Left ventricle myocardium inferior (tissue), 1 donor: ENCODE data around the gene FREM1. TPM values are rescaled to one million over a fixed set of nuclear protein-coding genes. Genes with fewer than 3 reads are reported as not detected.

Source experiments
- DNase-seq: peaks from one replicate; pipeline ENCODE4 v3.0.0-alpha.2; 2020
- H3K27ac ChIP-seq: fragments of 200-600 bp; replicated peaks from 2 replicates; pipeline ENCODE4 v1.8.0; 2021
- H3K27me3 ChIP-seq: fragments of 200-600 bp; 2 replicates; pipeline ENCODE4 v1.8.0; 2021; ENCODE audit warnings: low read depth
- H3K36me3 ChIP-seq: fragments of 200-600 bp; 2 replicates; pipeline ENCODE4 v1.8.0; 2021
- H3K4me1 ChIP-seq: fragments of 200-600 bp; 2 replicates; pipeline ENCODE4 v1.8.0; 2021
- H3K4me3 ChIP-seq: fragments of 200-600 bp; 2 replicates; pipeline ENCODE4 v1.8.0; 2021; ENCODE audit warnings: mild to moderate bottlenecking, moderate library complexity
- H3K9me3 ChIP-seq: fragments of 200-600 bp; replicated peaks from 2 replicates; pipeline ENCODE4 v1.8.0; 2021
- intact Hi-C: fragments of 100-400 bp; cut with micrococcal nuclease; formaldehyde crosslinking; loops from one replicate; pipeline ENCODE4 v1.11.0; 2022
- total RNA-seq: library from RNA; stranded (reverse); fragmentation: NEBNext Ultra II Directional; extraction: Animal tissue kit (Norgen Biotek cat#: 25700); gene quantifications from one replicate; pipeline ENCODE4 v1.2.1, GENCODE V29; 2021
- TF ChIP-seq, protein P1 (sequence below): fragments of 200-600 bp; IDR thresholded peaks from 2 replicates; pipeline ENCODE4 v1.8.0; 2021; ENCODE audit warnings: antibody characterized with exemption, mild to moderate bottlenecking, borderline replicate concordance
- donor health status: DM: no; HTN: yes; CAD: no; lungs with severe emphysema.

Gene FREM1
- total RNA-seq, 1 donor from 2014 or later: 3.0 TPM

DNA sequence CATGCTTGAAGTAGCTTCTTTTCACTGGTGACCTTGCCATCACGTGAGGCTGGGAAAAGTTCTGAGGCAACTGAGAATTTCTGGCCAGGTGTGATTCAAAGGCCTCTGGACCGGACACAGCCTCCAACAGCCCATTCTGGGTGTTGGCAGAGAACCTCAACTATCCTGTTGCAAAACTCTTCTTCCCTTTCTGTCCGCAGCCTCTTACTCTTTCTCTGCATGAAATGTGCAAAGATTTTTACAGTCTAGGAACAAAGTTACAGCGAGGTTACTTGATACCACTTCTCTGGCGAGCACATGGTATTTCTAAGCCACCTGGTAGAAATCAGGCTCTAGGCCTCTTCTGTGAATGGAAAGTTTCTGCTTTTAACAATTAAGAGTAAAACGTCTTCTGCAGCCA, 79.2 kb downstream of the FREM1 start:
- H3K27ac ChIP-seq: no peak overlapping the region
- H3K4me1 ChIP-seq: no peaks in the 10 kb centered on the region
- DNase-seq: no peak
- no peaks in the 10 kb centered on the region for H3K36me3 ChIP-seq
- no peaks in the 10 kb centered on the region for H3K9me3 ChIP-seq
- TF ChIP-seq, protein P1, sequence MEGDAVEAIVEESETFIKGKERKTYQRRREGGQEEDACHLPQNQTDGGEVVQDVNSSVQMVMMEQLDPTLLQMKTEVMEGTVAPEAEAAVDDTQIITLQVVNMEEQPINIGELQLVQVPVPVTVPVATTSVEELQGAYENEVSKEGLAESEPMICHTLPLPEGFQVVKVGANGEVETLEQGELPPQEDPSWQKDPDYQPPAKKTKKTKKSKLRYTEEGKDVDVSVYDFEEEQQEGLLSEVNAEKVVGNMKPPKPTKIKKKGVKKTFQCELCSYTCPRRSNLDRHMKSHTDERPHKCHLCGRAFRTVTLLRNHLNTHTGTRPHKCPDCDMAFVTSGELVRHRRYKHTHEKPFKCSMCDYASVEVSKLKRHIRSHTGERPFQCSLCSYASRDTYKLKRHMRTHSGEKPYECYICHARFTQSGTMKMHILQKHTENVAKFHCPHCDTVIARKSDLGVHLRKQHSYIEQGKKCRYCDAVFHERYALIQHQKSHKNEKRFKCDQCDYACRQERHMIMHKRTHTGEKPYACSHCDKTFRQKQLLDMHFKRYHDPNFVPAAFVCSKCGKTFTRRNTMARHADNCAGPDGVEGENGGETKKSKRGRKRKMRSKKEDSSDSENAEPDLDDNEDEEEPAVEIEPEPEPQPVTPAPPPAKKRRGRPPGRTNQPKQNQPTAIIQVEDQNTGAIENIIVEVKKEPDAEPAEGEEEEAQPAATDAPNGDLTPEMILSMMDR: no peak
- intact Hi-C loops: no loop called here
- no peak overlapping the region for H3K4me3 ChIP-seq
- no peaks in the 10 kb centered on the region for H3K27me3 ChIP-seq

DNA sequence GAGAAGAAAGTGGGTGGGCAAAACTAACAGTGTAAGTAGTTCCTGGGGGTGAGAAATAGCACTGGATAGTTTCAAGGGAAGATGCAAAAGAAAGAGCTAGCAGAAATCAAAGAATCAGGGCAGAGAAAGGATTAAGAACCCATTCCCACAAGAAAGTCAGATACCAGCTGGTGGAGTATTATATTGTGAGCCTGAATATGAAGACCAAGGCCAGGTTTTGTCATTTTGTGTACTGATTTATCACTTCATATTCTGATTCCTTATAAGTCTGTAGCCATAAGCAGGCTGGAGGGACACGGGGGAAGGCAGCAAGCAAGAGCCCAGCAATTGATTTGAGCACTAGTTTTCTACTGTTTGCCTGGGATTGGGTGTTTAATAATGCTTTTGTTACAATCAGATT, 80.2 kb downstream of the FREM1 start:
- Histone ChIP-seq H3K36me3 (no peaks in the 10 kb centered on the region), H3K4me1 (no peaks in the 10 kb centered on the region), H3K27me3 (no peaks in the 10 kb centered on the region), H3K27ac (no peak overlapping the region), H3K4me3 (no peak overlapping the region), H3K9me3 (no peaks in the 10 kb centered on the region)
- intact Hi-C loops: no loop called here
- TF ChIP-seq, protein P1: no peak
- no peak for DNase-seq

DNA sequence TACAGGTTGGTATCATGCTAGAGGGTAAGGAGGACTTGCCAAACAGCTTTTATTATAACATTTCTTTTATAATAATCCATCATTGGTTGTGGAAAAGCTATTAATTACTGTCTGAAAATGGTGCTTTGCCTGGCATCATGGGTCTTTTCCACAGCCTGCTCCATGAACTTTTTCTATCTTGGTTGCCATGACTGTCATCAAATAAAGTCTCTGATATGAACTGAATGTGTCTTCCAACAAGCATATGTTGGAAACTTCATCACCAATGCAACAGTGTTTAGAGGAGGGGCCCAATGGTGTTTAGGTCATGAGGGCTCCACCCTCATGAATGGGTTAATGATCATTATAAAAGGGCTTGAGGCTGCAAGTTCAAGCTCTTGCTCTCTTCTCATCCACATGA, 81.0 kb downstream of the FREM1 start:
- H3K27ac ChIP-seq: no peak overlapping the region
- H3K4me1 ChIP-seq: no peaks in the 10 kb centered on the region
- no peak overlapping the region for H3K4me3 ChIP-seq
- no peaks in the 10 kb centered on the region for H3K36me3 ChIP-seq
- TF ChIP-seq, protein P1: no peak
- intact Hi-C loops: no loop called here
- no peaks in the 10 kb centered on the region for H3K27me3 ChIP-seq
- no peaks in the 10 kb centered on the region for H3K9me3 ChIP-seq
- DNase-seq: no peak

DNA sequence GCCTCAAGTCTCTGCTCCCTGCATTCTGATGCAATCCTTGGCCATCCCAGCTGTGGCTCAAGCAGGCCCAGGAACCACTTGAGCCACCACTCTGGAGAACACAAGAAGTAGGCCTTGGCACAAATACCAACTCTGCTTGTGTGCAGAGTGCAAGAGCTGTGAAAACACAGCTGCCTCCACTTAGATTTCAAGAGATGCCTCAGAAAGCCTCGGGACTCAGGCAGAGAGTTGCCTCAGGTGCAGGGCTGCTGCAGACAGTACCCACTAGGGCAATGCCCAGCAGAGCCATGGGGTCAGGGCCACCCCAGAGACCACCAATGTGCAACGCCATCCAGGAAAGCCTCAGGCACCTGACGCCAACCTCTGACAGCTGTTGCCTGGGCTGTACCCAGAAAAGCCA, 82.4 kb downstream of the FREM1 start:
- Histone ChIP-seq H3K4me1 (no peaks in the 10 kb centered on the region), H3K36me3 (no peaks in the 10 kb centered on the region), H3K4me3 (no peak overlapping the region), H3K27ac (no peak overlapping the region), H3K27me3 (no peaks in the 10 kb centered on the region), H3K9me3 (no peaks in the 10 kb centered on the region)
- intact Hi-C loops: no loop called here
- DNase-seq: no peak
- TF ChIP-seq, protein P1: no peak

DNA sequence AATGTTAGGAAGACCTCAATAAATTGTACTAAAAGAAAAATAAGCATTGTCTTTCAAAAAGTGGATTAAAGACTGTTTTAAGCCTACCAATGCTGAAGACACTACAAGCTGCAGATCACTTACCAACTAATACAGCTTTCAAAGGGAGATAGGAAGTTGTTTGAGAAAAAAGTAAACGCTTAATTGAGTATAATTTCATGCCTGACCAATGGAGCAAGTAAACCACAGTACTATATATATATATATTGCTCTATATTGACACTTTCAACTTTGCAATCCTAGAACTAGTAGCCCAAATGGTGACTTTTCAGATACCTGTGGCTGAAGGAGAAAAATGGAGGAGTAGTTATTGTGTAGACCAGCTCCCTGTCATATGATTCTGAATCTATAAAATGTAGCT, 85.7 kb downstream of the FREM1 start:
- no peak for DNase-seq
- H3K27me3 ChIP-seq: no peaks in the 10 kb centered on the region
- H3K27ac ChIP-seq: no peak overlapping the region
- TF ChIP-seq, protein P1: no peak
- no peaks in the 10 kb centered on the region for H3K4me1 ChIP-seq
- intact Hi-C loops: no loop called here
- H3K36me3 ChIP-seq: no peaks in the 10 kb centered on the region
- no peak overlapping the region for H3K4me3 ChIP-seq
- H3K9me3 ChIP-seq: no peaks in the 10 kb centered on the region

DNA sequence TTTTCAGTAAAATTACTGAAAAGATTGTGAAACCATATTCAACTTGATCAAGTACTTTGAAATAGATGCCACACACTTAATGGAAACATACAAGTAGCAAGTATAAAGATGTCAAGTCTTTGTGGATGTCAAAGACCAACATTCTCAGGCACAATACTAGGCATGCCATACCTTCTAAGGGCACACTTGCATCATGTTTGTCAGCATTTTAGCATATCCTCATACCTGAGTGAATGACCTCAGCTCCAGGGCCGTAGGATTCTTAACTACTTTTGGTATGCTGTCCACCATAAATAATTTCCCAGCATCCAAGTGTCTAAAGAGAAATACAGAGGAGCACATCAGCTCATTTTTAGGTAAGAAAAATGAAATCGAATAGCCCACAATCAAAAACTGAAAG, 86.4 kb downstream of the FREM1 start:
- H3K36me3 ChIP-seq: no peaks in the 10 kb centered on the region
- H3K4me1 ChIP-seq: no peaks in the 10 kb centered on the region
- DNase-seq: no peak
- H3K4me3 ChIP-seq: no peak overlapping the region
- H3K27ac ChIP-seq: no peak overlapping the region
- TF ChIP-seq, protein P1: no peak
- H3K9me3 ChIP-seq: no peaks in the 10 kb centered on the region
- intact Hi-C loops: no loop called here
- no peaks in the 10 kb centered on the region for H3K27me3 ChIP-seq
